ENCODE results near the gene MMP21. TPM values are rescaled to one million over a fixed set of nuclear protein-coding genes. Genes with fewer than 3 reads are reported as not detected.

MMP21 gene
- total and polyA plus RNA-seq, 5 experiments from 2014 or later, result 0.18 to 0.71 TPM; not detected in 3

DNA sequence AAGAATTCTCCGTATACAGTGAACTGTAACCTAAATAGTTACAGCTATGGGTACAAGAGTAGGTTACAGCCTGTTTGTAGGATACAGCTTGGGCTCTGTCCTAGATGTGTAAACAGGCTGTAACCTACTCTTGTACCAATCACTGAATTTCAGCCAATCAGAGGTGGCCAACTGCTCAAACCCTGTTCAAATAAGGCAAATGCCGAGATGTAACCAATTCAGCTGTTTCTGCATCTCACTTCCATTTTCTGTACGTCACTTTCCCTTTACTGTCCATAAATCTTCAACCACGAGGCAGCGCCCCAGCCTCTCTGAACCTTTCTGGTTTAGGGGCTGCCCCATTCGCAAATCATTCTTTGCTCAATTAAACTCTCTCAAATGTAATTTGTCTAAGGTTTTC lies 8.3 kb upstream of the MMP21 start:
- H3K27ac Mint-ChIP-seq, result no peak overlapping the region
- H3K36me3 Mint-ChIP-seq, result peaks cover 0 to 7% (median 4%) of the 10 kb centered on the region in 3 donors
- POLR2A ChIA-PET, result no interaction called here

DNA sequence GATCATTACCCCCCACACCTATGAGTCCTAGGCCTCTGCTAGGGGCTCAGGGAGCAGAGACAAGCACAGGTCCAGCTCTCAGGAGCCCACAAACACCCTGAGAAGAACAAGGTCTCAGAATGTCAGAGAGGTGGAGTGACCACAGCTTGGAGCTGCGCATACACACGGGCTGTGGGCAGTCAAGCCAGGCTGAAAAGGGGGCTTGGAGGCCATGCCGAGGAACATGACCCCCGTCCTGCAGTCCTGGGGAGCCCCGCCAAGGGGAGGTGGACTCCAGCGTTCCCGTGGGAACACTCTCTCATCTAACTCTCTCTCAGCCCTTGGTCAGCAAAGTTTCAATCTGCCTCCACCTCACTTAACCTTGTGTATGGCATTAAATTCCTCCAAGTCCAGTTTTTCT lies 7.8 kb upstream of the MMP21 start:
- H3K27me3 Mint-ChIP-seq, result peaks cover 0 to 5% (median 0%) of the 10 kb centered on the region in 5 donors
- no peak overlapping the region for H3K27ac Mint-ChIP-seq
- H3K36me3 Mint-ChIP-seq, result peaks cover 0 to 7% (median 4%) of the 10 kb centered on the region in 3 donors
- no peaks in the 10 kb centered on the region for H3K9me3 Mint-ChIP-seq
- H3K4me3 Mint-ChIP-seq, result no peak overlapping the region
- peaks cover 13 to 19% (median 17%) of the 10 kb centered on the region in 4 donors for H3K4me1 Mint-ChIP-seq
- POLR2A ChIA-PET, result no interaction called here
- ATAC-seq, result no peak
- DNase-seq, result no peak

More for the DNA sequence above, 8.3 kb upstream of the MMP21 start:
- Mint-ChIP-seq H3K4me1 (peaks cover 17 to 24% (median 22%) of the 10 kb centered on the region in 4 donors), H3K4me3 (no peak overlapping the region), H3K9me3 (no peaks in the 10 kb centered on the region), H3K27me3 (peaks cover 0 to 4% (median 0%) of the 10 kb centered on the region in 5 donors)
- ATAC-seq, result no peak
- no peak for DNase-seq

DNA sequence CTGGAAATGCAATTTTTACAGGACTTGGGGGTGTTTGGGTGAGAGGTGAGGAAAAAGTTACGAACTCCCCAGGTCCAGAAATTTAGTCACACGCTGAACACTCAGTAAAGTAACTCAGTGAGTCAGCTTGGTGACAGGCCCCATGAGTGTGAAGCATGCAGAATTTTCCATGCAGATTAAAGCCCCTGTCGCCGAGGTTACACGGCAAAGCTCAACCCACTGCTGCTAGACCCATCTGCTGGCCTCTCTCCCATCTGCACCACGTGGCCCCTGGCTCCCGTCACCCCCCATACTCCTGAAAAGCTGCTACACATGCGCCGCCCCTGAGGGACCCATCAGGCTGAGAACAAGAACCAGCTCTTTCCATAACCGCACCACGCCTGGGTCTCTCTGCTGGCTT lies 7.0 kb upstream of the MMP21 start:
- no peak overlapping the region for H3K4me3 Mint-ChIP-seq
- DNase-seq (no peak), ATAC-seq (no peak)
- H3K36me3 Mint-ChIP-seq, result peaks cover 0 to 7% (median 4%) of the 10 kb centered on the region in 3 donors
- POLR2A ChIA-PET, result no interaction called here
- H3K9me3 Mint-ChIP-seq, result no peaks in the 10 kb centered on the region
- peak overlapping the region in 2 of 10 donors; percentile 2 to 45 for H3K27ac Mint-ChIP-seq
- H3K4me1 Mint-ChIP-seq, result peaks cover 8 to 13% (median 11%) of the 10 kb centered on the region in 4 donors
- peaks cover 0 to 13% (median 6%) of the 10 kb centered on the region in 5 donors for H3K27me3 Mint-ChIP-seq

DNA sequence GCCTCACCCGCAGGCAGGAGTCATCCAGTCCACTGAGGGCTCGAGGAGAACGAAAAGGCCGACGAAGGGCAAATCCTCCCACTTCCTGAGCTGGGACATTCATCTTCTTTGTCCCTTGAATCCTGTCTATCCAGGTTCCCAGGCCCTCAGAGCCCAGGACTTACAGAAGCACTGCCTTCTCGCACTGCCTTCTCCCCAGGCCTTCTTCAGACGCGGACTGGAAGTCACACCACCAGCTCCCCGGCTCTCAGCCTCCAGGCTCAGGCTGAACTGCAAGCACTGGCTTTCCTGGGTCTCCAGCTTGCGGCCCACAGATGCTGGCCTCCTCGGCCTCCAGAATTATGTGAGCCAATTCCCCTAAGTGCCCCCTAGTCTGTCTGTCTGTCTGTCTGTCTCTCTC lies 6.4 kb upstream of the MMP21 start:
- Mint-ChIP-seq H3K9me3 (no peaks in the 10 kb centered on the region), H3K4me1 (peaks cover 3 to 9% (median 5%) of the 10 kb centered on the region in 4 donors), H3K27me3 (peaks cover 0 to 13% (median 7%) of the 10 kb centered on the region in 5 donors), H3K4me3 (no peak overlapping the region), H3K36me3 (peaks cover 0 to 7% (median 4%) of the 10 kb centered on the region in 3 donors), H3K27ac (peak overlapping the region in 2 of 10 donors; percentile 45 to 47)
- no peak for DNase-seq
- no peak for ATAC-seq
- POLR2A ChIA-PET, result no interaction called here

DNA sequence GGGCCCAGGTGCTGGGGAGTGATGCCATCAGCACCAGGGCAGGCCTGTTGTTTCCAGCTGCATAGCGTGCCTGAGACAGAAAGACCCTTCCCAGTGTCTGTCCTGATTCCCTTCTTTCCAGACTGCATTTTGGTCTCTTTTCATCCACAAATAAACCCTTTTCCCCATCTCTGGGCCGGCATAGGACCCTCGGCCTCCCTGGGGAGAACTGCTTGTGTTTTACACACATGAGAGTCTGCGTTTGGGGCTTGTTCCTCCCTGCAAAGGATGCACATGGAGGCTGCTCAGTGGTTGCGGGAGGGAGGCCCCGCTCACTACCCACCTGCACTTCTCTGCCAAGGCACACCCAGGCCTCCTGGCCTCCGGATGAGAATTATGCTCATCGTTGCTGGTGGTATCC lies 5.8 kb upstream of the MMP21 start:
- Mint-ChIP-seq H3K27me3 (peaks cover 0 to 13% (median 7%) of the 10 kb centered on the region in 5 donors), H3K4me1 (peaks cover 0 to 6% (median 0%) of the 10 kb centered on the region in 4 donors), H3K36me3 (peaks cover 0 to 7% (median 4%) of the 10 kb centered on the region in 3 donors), H3K27ac (no peak overlapping the region), H3K4me3 (no peak overlapping the region), H3K9me3 (no peaks in the 10 kb centered on the region)
- POLR2A ChIA-PET, result no interaction called here
- ATAC-seq, result no peak
- DNase-seq, result no peak

DNA sequence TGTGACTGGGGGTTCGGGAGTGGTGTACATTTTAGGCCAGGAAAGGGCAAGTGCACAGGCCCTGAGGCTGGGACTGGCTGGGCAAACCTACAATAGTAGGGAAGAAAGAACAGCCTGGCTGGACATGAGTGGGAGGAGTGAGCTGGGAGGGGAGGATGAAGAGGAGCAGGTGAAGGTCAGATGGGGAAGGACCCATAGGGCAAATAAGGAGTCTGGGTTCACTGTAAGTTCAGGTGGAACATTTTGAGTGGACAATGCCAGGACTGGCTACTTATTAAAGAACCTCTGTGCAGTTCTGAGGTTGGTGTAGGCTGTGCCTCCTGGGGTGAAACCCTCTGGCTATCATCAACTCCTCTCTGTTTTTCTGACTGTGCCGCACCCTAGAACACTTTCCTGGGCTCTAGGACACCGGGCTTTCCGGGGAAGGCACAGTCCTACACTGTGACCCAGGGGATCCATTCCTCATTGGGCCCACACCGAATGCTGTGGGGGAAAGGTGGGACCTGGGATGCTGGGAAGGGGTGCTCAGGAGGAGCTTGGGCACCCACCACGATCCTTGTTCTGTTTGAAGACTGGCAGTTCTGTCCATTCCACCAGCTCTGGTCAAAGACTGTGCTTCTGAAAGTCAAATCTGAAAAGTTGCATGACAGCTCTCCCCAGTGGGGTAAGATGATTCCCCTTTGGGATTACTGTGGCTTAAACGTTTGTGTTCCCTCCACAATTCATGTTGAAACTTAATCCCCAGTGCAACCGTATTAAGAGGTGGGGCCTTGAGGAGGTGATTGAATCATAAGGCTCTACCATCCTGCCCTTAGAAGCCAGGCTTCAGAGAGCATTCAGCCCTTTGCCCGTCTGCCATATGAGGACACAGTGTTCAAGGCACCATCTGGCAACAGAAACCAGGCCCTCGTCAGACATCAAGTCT lies 4.0 kb upstream of the MMP21 start:
- no peaks in the 10 kb centered on the region for H3K9me3 Mint-ChIP-seq
- DNase-seq, result no peak
- H3K4me1 Mint-ChIP-seq, result peaks cover 0 to 6% (median 0%) of the 10 kb centered on the region in 4 donors
- ATAC-seq, result no peak
- POLR2A ChIA-PET, result no interaction called here
- no peak overlapping the region for H3K4me3 Mint-ChIP-seq
- no peak overlapping the region for H3K27ac Mint-ChIP-seq
- peaks cover 0 to 17% (median 7%) of the 10 kb centered on the region in 5 donors for H3K27me3 Mint-ChIP-seq
- peaks cover 0 to 3% (median 0%) of the 10 kb centered on the region in 3 donors for H3K36me3 Mint-ChIP-seq

DNA sequence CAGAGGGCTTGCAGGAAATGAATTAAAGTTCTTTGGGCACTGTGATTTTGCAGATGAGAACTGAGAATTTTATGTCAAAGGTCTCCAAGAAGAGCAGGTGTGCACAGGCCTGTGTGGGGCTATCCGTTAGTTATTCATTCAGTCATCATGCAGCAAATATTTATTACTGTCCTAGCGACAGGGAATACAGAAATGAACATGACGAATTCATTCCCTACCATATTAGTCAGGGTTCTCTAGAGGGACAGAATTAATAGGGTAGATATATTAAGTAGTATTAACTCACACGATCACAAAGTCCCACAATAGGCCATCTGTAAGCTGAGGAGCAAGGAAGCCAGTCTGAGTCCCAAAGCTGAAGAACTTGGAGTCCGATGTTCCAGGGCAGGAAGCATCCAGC lies 2.9 kb upstream of the MMP21 start:
- Mint-ChIP-seq H3K36me3 (peaks cover 0 to 1% (median 0%) of the 10 kb centered on the region in 3 donors), H3K27me3 (peaks cover 0 to 22% (median 11%) of the 10 kb centered on the region in 5 donors), H3K27ac (peak overlapping the region in 1 of 10 donors; percentile 62), H3K9me3 (no peaks in the 10 kb centered on the region), H3K4me3 (no peak overlapping the region), H3K4me1 (peaks cover 0 to 6% (median 0%) of the 10 kb centered on the region in 4 donors)
- ATAC-seq, result no peak
- POLR2A ChIA-PET, result no interaction called here
- DNase-seq, result no peak

DNA sequence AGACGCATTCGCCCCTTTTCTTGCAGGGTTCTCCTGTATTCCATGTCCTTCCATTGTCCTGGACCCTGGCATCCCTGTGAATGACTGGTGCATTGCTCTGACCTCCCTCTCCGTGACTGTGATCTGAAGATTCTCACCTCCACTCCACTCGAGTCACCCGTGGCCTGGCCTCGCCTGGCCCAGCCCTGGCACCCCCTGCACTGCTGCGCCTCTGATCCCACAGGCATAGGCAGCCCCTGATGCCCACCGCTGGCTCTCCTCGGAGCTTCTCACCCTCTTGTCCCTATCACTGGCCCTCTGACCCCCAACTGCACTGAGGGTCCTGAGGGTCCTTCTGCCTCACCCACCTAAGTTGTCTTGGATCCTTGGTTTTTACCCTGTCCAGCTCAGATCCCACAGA lies 2.2 kb upstream of the MMP21 start:
- Mint-ChIP-seq H3K36me3 (peaks cover 0 to 1% (median 0%) of the 10 kb centered on the region in 3 donors), H3K4me3 (no peak overlapping the region), H3K27me3 (peaks cover 0 to 22% (median 11%) of the 10 kb centered on the region in 5 donors), H3K4me1 (peaks cover 0 to 4% (median 0%) of the 10 kb centered on the region in 4 donors), H3K27ac (no peak overlapping the region), H3K9me3 (no peaks in the 10 kb centered on the region)
- no peak for ATAC-seq
- POLR2A ChIA-PET, result no interaction called here
- DNase-seq, result no peak

DNA sequence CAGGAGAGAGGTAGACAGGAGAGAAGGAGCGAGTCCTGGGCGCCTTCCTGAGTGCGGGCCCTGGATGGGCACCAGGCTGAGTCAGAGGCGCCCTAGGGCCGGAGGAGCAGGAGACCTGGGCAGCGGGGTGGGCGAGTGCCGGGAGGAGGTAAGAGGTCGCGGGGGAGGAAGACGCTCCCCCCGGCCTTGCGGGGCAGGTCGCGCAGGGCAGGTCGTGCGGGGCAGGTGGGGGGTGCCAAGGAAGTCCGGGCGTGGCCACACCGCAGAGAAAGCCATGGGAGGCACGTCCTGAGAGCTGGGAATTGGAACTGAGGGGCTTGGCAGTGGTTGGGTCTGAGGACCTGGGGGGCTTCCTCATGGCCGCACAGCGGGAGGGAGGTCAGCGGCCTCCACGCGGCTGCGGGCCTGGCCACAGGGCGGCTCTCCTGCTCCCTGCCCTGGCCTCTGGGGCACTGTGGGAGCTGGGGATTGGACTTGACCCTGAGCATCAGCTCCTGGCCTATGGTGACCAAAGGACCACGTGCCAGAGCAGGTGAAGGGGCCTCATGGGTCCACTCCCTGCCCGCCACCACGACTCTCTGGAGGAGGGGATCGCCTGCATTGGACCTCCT lies 935 bp downstream of the MMP21 start:
- DNase-seq (no peak), ATAC-seq (no peak)
- Mint-ChIP-seq H3K27me3 (peaks cover 0 to 22% (median 11%) of the 10 kb centered on the region in 5 donors), H3K4me1 (peaks cover 0 to 4% (median 0%) of the 10 kb centered on the region in 4 donors), H3K36me3 (no peaks in the 10 kb centered on the region), H3K27ac (no peak overlapping the region), H3K9me3 (no peaks in the 10 kb centered on the region), H3K4me3 (no peak overlapping the region)
- POLR2A ChIA-PET, result no interaction called here

DNA sequence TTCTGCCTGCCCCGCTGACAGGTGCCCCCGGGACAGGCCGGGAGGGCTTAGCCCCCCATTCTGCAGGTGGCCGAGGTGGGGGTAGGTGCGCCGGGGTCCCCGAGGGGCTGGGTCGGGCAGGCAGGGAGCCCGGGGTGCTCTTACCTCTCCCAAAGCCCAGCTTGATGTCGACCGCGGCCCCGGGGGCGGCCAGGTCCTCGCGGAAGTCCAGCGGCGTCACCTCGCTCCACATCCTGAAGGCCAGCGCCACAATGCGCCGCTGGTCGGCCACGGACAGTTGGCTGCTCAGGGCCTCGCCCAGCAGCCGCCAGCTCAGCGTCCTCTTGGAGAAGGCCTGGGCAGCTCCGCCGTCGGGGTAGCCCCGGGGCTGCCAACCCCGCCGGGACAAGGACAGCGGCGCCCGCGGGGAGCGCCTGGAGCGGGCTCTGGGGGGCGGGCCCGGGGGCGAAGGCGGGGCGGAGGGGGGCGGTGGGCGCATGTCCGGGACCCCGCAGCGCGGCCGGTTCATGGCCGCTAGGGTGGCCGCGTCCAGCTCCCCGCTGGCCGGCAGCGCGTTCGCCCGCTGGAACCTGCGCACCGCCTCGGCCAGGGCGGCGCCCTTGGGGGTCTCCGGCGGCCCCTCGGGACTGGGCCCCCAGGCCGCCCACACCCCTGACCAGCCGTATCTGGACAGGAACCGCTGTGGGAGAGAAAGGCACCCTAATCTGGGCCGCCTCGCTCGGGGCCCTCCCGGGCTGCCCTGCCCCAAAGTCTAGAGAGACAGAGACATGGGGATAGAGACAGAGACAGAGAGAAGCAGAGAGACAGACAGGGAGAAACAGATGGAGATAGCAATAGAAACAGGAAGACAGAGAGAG lies 1.7 kb downstream of the MMP21 start:
- H3K27ac Mint-ChIP-seq, result no peak overlapping the region
- no peak overlapping the region for H3K4me3 Mint-ChIP-seq
- no peaks in the 10 kb centered on the region for H3K36me3 Mint-ChIP-seq
- H3K4me1 Mint-ChIP-seq, result peaks cover 0 to 4% (median 0%) of the 10 kb centered on the region in 4 donors
- POLR2A ChIA-PET, result no interaction called here
- H3K9me3 Mint-ChIP-seq, result no peaks in the 10 kb centered on the region
- ATAC-seq (no peak), DNase-seq (no peak)
- H3K27me3 Mint-ChIP-seq, result peaks cover 0 to 18% (median 11%) of the 10 kb centered on the region in 5 donors

DNA sequence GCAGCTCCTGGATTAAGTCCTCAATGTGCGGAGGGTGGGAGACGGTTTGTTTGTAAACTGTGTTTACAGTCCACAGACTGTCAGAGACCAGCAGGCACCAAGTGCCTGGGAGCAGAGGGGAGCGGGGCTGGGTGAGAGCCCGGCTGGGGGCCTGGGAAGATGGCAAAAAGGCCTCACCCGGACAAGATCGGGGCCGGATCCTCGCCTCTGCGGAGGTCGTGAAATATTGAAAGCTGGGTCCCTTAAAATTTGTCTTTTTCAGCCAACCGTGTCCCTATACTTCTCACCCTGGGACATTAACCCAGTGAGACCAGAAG lies 2.8 kb downstream of the MMP21 start:
- DNase-seq, result no peak
- no peaks in the 10 kb centered on the region for H3K4me1 Mint-ChIP-seq
- H3K27me3 Mint-ChIP-seq, result peaks cover 0 to 11% (median 6%) of the 10 kb centered on the region in 5 donors
- peaks cover 0 to 1% (median 0%) of the 10 kb centered on the region in 3 donors for H3K36me3 Mint-ChIP-seq
- H3K4me3 Mint-ChIP-seq, result no peak overlapping the region
- H3K27ac Mint-ChIP-seq, result no peak overlapping the region
- POLR2A ChIA-PET, result no interaction called here
- no peaks in the 10 kb centered on the region for H3K9me3 Mint-ChIP-seq
- ATAC-seq, result no peak

DNA sequence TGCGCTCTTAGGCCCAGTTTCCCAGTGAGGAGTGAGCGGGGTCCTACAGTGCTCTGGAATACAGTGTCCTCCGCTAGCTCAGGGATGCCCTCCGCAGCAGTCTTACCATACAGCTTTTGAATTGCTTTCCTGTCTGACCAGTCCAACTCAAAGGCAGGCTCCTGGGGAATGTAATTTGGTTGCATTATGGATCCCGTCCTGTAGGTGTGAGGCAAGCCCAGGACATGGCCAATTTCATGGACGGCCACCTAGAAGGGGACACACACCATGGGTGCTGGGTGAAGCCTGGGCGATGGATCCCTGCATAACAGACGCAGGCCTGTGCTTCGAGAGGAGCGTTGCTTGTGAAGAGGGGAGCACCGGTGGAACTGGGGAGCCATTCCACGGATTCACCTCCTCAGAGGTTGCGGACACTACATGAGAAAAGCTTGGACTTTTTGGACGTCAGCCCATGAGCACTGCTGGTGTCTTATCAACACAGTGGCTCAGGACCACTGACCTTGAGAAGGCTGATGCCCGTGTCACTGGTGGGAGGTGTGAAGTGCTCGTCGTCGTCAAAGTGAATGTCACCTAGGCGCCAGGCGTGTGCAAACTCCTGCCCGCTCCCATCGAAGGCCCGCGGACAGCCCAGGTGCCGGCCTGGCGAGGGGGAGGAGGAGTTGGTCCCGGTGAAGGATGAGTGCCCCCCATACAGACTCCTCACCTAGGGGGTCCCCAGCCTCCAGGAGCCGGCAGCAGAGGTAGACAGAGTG lies 3.3 kb downstream of the MMP21 start:
- Mint-ChIP-seq H3K4me3 (no peak overlapping the region), H3K27me3 (peaks cover 0 to 9% (median under 1%) of the 10 kb centered on the region in 5 donors), H3K4me1 (no peaks in the 10 kb centered on the region), H3K27ac (no peak overlapping the region), H3K36me3 (peaks cover 0 to 6% (median 0%) of the 10 kb centered on the region in 3 donors), H3K9me3 (no peaks in the 10 kb centered on the region)
- DNase-seq, result no peak
- POLR2A ChIA-PET, result no interaction called here
- no peak for ATAC-seq

Measured in naive thymus-derived CD8-positive, alpha-beta T cell (primary cell).